Measurements from ENCODE around the gene CHST10.
"Not testable (repeated sequence)": the region's sequence is repeated elsewhere in the genome, so short reads cannot be mapped to it uniquely, and the experiment has no call there.

CHST10 gene

DNA sequence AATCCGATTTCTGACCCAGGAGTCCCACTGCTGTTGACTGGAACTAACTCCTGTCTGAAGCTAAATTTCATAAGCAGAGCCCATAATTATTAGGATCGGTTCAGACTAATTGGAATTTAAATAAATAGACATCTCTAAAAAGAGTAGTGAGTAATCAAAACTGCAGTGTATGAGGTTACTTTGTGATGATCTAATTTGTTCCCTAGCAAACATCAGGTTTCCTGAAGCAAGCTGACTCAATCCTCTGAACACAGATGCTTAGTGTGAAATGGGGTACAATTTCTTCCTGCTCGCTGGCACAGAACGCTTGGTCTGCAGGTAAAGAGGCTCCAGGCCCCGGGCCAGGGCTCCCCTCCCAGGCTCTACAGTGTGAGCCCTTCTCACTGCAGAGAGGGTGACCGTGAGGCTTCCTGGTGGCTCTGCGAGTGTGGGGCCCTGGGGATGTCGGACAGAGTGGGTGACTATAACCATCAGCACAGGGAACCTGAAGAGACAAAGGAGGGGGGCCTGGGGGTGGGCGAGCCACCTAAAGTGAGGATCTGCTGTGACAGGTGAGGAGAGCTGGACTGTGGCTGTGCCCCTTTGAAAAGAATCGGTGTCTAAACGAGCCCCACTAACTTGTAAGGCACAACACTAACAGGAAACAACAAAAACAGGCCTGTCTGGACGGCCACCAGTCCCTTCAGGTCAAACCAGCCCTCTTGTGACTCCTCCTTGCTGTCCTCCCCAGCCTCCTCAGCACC is 20.2 kb downstream of the CHST10 start:
- H3K4me3 ChIP-seq (ENCODE audit: low read depth, low read length) = no peak overlapping the region
- peak; percentile 7 for DNase-seq (ENCODE audit: low read depth)

DNA sequence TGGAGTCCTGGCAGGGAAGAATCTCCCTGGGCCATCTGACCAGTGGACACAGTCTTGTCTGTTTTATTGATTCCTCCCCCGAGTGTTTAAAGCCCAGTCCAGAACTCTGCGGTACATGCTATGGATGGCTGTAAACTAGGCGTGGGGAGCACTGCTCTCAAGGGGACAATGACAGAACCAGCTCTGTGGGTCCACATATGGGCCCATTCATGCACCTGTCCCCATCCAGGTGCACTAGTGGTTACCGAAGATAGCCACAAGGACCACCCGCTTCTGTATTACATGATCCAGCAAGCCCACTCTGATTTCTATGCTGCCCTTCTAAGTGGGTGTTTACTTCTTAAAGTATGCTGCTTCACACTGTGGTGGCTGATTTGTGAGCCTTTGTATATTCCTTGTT is 21.0 kb downstream of the CHST10 start:
- no peak for DNase-seq (ENCODE audit: low read depth)
- no peak overlapping the region for H3K4me3 ChIP-seq (ENCODE audit: low read depth, low read length)

DNA sequence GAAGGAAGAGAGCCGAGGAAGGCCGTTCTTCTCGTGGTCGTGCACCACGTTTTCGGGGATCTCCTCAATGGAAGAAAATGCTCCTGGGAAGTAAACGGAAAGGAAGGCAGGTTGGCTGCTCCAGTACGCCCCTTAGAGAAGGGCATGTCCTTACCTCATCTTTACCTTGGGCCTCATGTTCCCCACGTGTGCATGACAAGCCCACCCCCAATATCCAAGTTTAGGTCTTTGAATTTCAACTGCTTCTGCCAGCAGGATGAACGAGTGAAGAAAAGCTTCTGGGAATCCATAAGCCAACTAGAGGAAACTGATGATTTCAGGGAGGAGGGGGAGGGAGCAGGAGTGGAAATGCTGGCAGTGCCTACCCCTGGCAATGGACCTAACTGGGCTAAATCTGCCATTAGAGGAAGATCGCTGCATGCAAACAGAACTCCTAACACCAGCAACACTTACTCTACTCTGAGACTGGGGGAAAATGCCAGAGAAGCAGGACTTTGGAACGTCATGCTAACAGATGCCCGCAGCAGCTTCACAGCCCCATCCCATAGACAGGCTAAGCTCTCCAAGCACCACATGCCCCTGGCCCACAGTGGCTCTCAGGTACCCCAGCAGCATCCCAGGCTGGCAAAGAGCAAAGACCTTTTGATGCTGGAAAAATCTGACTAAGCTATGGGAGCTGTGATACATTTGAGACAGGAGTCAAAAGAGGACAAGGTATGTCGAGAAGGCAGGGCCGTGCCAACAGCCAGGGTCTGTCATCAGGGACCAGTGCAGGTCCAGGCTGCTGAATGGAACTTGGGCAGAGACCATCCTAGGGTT is 21.7 kb downstream of the CHST10 start:
- H3K4me3 ChIP-seq (ENCODE audit: low read depth, low read length) = no peak overlapping the region
- no peak for DNase-seq (ENCODE audit: low read depth)

DNA sequence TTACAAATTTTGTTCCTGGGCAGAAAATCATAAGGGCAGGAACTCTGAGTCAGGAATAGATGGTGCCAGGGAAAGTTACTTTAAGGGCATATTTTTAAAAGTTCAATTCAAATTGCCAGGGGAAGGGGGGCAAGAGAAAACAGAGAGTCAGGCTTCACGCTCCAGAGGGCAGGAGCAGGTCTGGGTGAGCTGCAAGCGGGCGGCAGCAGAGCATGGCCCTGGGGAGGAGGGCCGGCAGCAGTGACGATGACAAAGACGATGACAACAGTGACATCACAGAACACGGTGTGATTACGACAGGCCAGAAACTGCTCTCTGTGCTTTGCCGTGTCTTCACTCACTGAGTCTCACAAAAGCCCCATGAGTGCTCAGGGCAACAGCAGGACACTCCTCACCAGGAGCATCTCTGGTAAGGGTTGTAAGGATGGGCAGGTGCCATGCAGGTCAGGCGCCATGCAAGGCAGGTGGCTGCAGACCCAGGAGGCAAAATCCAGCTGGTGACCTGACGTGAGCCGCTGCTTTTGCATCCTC is 23.3 kb downstream of the CHST10 start:
- no peak for DNase-seq (ENCODE audit: low read depth)
- no peak overlapping the region for H3K4me3 ChIP-seq (ENCODE audit: low read depth, low read length)

DNA sequence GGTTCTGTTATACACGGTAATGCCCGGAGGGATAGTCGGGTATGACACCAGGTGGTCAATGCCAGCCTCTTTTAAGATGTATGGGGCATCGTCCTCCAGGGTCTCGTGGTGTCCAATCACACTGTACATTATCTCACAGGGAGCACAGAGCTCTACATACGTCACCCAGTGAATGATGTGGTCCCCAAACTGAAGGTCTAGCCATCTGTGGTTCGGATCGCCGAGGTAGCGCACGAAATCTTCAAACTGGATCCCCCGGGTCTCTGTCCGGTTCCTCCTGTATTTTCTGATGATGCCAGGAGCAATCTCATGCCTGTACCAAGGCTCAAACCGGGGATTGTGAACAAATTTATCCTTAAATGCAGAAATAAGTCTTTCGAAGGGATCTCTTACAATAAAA is 24.1 kb downstream of the CHST10 start:
- H3K4me3 ChIP-seq (ENCODE audit: low read depth, low read length) = no peak overlapping the region
- no peak for DNase-seq (ENCODE audit: low read depth)

DNA sequence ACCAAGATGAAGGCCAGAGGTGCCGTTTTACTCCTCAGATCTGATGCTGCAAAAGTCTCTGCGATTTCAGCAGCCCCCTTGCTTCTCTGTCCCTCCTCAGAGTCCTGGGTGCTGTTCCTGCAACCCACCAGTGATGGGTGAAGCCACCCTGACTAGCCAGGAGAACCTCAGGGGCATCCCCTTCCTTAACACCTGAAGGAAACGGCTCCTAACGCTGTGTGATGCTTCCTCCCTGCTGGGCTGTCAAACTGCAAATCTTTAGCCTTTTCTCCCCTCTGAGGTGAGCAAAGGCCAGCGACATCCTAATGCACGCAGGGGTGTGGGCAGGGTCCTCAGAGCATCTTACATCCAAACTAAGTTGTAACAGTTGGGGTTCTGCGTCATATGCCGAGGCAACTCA is 24.8 kb downstream of the CHST10 start:
- H3K4me3 ChIP-seq (ENCODE audit: low read depth, low read length) = no peak overlapping the region
- no peak for DNase-seq (ENCODE audit: low read depth)

DNA sequence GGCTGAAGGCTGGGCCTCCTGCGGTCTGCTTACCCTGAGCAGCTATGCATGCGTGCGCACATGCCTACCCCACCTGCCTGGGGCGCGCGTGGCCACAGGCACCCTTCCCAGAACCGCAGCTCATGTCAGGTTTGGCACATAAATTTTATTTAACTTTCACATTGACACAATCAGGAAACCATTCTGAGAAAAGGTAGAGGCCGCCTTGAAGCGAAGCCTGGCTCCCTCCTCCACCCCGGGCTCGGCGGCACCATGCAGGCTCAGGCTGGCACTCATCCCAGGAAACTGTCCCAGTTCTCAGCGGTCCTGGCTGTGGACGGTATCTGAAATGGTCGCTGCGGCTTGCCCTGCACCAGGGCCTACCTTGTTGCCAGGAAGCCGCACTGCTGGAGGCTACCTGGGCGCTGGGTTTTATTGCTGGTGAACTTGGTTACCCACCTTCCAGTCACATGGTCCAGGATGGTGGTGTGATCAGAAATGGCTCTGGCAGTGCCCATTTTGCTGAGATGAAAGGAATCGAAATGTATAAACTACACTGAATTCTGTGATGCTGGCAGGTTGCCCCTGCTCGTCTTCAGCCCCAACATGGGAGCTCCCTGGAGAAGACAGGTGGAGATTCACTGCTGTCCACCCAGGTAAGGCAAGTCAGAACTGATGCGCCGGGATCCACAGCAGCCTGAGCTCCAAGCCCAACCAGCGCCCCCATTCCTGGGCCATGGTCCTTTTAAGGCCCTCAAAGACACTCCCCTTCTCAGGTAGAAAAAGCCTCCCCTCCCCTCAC is 25.5 kb downstream of the CHST10 start:
- no peak for DNase-seq (ENCODE audit: low read depth)
- no peak overlapping the region for H3K4me3 ChIP-seq (ENCODE audit: low read depth, low read length)

DNA sequence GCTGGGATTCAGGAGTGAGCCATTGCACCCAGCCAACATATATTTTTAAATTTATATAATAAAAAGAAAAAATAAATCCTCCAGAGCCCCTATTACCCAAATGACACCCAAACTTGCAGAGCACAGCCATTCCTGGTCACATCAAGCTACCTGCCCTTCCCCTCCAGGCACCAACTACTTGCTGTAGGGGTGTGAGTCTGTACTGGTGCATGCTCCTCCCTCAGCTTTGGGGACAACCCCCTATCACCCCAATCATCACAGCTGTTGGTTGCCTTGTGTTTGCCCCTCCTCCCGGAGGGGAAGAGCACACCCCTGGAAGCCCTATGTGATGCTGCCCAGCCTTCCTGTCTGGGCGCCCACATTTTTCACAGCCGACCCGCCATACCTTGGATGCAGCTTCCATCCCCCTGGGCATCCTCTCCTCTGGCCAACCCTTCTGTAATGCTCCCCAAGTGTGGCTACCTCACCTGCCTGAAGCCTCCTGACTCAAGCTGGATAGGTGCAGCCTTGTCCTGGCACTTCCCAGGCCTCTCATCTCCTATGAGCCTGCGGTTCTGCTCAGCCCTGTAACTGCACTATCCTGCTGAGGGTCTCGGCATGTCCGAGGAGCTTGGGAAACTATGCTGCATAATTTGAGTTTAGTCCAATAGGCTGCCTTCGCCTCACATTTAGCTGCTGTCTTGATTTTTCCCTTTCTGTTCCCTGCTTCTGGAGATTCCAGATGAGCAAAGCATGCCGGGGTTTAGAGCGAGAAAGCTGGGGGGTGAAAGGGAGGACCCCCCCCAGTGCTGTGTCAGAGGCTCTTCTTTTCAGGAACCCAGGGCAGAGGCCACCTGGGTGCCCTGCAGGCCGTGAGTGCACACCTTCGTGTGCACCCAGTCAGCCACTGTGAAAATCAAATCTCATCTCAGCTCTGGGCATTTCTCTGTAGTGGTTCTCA is 27.2 kb downstream of the CHST10 start:
- no peak for DNase-seq (ENCODE audit: low read depth)
- no peak overlapping the region for H3K4me3 ChIP-seq (ENCODE audit: low read depth, low read length)

DNA sequence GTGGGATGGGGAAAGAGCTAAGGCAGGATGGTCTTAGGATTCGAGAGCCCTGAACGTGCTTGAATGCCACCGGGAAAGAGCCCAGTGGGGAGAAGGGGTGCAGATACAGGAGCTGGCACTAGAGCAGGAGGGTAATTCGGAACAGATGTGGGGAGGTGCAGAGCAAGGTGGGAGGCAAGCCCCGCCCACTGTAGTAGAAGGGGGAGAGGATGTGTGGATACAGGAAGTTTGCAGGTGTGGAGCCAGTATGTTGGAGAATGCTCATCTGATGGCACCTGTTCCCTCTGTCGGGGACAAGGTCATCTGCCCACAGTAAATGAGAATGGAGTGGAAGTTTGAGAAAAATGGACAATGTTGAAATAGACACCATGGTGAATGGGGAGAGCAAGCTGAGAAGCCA is 28.8 kb downstream of the CHST10 start:
- no peak overlapping the region for H3K4me3 ChIP-seq (ENCODE audit: low read depth, low read length)
- DNase-seq (ENCODE audit: low read depth) = no peak

DNA sequence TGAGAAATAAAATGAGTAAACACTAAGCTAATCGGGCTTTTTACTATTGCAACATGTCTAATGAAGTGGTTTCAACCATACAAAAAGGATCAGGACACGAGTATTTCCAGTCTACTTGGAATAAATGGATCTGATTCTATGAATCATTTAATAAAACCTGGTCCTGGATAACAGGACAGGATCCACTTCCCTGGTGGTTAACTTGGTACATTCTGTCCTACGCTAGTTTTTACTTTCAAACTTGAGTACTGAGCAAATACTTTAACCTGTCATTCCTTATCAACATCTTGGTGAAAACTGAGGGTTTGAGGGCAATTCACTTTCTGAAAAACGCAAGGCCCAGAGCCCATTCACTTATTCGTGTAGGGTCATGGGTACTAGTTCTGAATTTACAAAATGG is 33.5 kb downstream of the CHST10 start:
- no peak overlapping the region for H3K4me3 ChIP-seq (ENCODE audit: low read depth, low read length)
- DNase-seq (ENCODE audit: low read depth) = no peak

DNA sequence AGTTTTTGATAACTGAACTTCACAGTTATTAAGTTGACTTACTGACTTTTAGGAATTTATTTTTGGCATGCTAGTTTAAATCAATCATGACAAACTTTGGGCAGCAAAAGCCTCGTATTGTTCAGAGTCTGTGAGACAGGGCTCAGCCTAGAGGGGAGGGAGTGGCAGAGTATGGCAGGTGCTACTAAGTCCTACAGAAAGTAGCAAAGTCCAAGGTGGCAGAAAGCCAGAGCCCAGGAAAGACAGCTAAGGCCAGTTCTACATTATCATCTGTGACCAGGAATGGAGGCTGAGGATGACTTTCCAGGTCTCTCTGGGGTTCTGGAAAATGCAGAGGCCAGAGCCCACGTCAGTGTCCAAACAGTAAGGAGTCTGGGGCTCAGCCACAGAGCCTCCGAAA is 34.2 kb downstream of the CHST10 start:
- no peak for DNase-seq (ENCODE audit: low read depth)
- no peak overlapping the region for H3K4me3 ChIP-seq (ENCODE audit: low read depth, low read length)

DNA sequence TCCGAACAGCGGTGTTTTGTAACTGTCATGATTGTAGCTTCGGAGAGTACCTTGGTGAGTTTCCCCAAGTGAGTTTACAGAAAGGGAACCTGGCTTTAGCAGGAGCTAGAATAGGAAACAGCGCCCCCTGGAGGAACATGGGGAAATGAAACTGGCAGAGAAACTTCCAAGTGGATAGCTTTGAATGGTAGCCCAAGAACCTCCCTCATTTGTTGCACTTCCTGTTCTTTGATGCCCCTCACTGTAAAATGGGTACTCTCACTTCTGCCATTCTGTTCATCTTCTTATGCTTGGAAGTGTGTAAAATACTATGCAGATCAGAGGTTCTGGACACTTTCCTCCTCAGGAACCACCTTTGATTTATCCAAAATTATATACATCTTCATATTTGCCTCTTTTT is 36.2 kb downstream of the CHST10 start:
- no peak overlapping the region for H3K4me3 ChIP-seq (ENCODE audit: low read depth, low read length)
- DNase-seq (ENCODE audit: low read depth) = peak; percentile 10

DNA sequence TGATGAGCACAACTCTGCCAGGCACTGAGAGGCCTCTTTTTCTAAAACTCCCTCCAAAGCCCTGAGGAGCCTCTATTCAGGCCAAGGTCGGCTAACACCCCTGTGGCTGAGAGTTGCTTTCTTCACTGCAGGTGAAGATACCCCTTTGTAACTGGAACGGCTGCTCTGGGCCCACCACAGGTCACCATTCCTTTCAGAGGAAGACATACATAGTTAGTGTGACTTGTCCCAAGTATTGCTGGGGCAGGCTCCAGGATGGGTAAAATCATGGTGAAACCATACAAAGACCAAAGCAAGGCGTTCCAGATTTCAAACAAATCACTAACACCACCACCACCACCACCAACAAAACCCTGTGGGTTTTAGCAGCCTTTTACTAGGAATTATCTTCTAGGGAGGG is 36.8 kb downstream of the CHST10 start:
- no peak overlapping the region for H3K4me3 ChIP-seq (ENCODE audit: low read depth, low read length)
- no peak for DNase-seq (ENCODE audit: low read depth)

DNA sequence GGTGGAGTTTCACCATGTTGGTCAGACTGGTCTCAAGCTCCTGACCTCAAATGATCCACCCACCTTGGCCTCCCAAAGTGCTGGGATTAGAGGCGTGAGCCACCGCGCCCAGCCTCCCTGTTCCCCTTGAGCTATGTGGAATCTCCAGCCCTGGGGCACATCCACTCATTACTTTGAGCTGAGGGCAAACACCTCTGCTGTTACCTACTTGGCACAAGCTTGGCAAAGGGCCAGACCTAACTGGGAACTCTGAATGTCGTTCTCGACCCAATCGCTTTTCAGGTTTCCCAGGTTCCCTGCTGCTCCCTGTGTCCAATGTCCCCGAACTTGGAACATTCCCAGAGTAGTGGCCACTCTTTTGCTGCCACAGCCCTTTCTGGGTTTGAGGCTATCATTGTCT is 40.6 kb downstream of the CHST10 start:
- H3K4me3 ChIP-seq (ENCODE audit: low read depth, low read length) = no peak overlapping the region
- DNase-seq (ENCODE audit: low read depth) = no peak

DNA sequence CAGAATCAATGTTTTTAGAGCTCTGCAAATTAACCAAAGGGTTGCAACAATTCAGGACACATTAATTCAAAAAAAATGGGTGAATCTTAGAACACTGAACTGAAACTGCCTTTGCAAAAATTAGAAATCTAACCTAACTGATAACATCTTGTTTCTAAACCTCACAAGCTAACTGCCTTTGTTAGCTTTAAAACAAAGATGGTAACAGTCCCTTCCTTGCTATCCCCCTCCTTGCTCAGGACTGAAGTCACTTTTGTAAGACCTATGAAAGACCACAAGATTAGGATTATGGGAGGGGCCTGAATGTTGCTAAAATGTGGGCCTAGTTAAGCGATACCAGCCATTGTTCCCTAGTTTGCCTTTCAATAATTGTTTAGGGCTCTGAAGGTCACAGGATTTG is 50.3 kb downstream of the CHST10 start:
- DNase-seq (ENCODE audit: low read depth) = no peak

DNA sequence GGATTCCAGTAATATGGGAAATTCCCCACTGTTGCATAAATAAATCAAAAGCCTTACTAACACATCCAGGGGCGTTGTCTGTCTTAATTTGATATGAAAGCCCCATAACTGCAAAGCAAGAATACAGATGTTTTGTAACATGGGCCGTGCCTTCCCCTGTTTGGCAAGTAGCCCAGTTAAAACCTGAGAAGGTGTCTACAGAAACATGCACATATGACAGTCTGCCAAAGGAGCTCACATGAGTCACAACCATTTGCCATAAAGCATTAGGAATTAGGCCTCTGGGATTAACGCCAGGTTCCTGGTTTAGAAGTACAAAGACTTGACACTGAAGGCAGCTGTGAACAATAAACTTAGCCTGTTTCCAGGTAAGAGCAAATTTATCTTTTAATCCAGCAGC is 52.0 kb downstream of the CHST10 start:
- H3K4me3 ChIP-seq (ENCODE audit: low read depth, low read length) = no peak overlapping the region
- DNase-seq (ENCODE audit: low read depth) = peak; percentile 74

More for the DNA sequence above, 50.3 kb downstream of the CHST10 start:
- no peak overlapping the region for H3K4me3 ChIP-seq (ENCODE audit: low read depth, low read length)

DNA sequence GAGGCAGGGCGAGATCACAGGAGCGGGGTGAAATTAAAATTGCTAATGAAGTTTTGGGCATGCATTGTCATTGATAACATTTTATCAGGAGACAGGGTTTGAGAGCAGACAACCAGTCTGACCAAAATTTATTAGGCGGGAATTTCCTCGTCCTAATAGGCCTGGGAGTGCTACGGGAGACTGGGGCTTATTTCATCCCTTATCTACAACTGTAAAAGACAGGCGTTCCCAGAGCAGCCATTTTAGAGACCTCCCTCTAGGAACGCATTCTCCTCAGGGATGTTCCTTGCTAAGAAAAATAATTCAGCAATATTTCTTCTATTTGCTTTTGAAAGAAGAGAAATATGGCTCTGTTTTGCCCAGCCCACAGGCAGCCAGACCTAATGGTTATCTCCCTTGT is 55.2 kb downstream of the CHST10 start:
- not testable (repeated sequence) for DNase-seq (ENCODE audit: low read depth); H3K4me3 ChIP-seq (ENCODE audit: low read depth, low read length)

DNA sequence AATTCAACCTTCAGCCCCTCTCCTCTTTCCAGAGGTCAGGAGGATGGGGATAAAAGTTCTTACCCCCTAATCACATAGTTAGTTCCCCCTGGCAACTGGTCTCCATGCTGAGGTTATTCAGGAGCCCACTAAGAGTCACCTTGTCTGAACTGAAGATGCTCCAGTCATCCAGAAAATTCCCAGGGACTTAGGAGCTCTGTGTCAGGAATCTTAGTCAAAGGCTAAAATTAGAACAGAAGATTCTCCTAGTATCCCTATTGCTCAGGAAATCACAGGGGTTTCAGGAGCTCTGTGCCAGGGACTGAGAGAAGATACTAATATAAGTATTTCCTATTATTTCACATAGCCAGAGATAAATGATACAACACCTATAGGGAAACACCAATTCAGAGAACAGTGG is 57.9 kb downstream of the CHST10 start:
- no peak for DNase-seq (ENCODE audit: low read depth)
- no peak overlapping the region for H3K4me3 ChIP-seq (ENCODE audit: low read depth, low read length)

DNA sequence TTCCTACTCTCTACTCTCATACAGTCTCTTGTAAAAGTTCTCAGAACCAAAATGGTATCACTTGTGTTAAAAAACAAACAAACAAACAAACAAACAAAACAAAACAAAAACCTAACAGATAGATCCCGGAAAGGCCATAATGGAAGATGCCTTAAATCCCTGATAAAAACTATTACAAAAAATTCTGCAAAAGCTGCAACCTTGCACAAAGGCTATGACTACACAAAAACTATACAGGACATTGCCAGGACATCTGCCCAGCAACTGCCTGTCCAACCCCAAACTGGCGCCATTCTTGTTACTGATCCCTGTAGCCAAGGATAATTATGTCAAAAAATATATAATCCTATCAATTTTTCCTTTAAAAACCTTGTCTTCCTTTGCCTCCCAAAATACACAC is 58.9 kb downstream of the CHST10 start:
- H3K4me3 ChIP-seq (ENCODE audit: low read depth, low read length) = no peak overlapping the region
- DNase-seq (ENCODE audit: low read depth) = no peak
